Astrocyte (in vitro differentiated cells and primary cell): Measurements from ENCODE around the gene NRROS. TPM values are rescaled to one million over a fixed set of nuclear protein-coding genes. Genes with fewer than 3 reads are reported as not detected.

Experiments
- DNase-seq: peaks from one replicate; pipeline ENCODE4 v3.0.0-alpha.2; 2010; ENCODE audit warnings: low read depth
- FAIRE-seq: peaks from 2 replicates; lab custom pipeline; 2011; peaks lifted over from hg19 to GRCh38; lab: Jason Lieb, UNC
- H2AFZ ChIP-seq: 2 replicates; pipeline ENCODE4 v1.6.0; 2012; ENCODE audit warnings: low read depth, low read length, inconsistent platforms
- H3K27ac ChIP-seq: 2 replicates; pipeline ENCODE4 v1.5.1; 2011; ENCODE audit warnings: low read depth, low read length, inconsistent platforms
- H3K27me3 ChIP-seq: 2 replicates; pipeline ENCODE4 v1.6.0; 2011; ENCODE audit warnings: low read length, inconsistent platforms; ENCODE audit not compliant: insufficient read depth
- H3K36me3 ChIP-seq: 2 replicates; pipeline ENCODE4 v1.5.1; 2011; ENCODE audit warnings: low read length, inconsistent platforms; ENCODE audit not compliant: insufficient read depth
- H3K4me1 ChIP-seq: 2 replicates; pipeline ENCODE4 v1.5.1; 2011; ENCODE audit warnings: low read length, inconsistent platforms; ENCODE audit not compliant: insufficient read depth
- H3K4me2 ChIP-seq: 2 replicates; pipeline ENCODE4 v1.6.0; 2012; ENCODE audit warnings: low read length, inconsistent platforms
- H3K4me3 ChIP-seq: 2 replicates; pipeline ENCODE4 v1.5.1; 2011; ENCODE audit warnings: low read depth, mild to moderate bottlenecking, low read length, inconsistent platforms; ENCODE audit not compliant: insufficient read depth
- H3K79me2 ChIP-seq: 2 replicates; pipeline ENCODE4 v1.6.0; 2012; ENCODE audit warnings: mild to moderate bottlenecking, low read length, inconsistent platforms; ENCODE audit not compliant: insufficient read depth
- H3K9ac ChIP-seq: 2 replicates; pipeline ENCODE4 v1.6.0; 2012; ENCODE audit warnings: mild to moderate bottlenecking, low read length, inconsistent platforms
- H3K9me3 ChIP-seq: 2 replicates; pipeline ENCODE4 v1.5.1; 2012; ENCODE audit warnings: low read depth, mild to moderate bottlenecking, low read length, inconsistent platforms; ENCODE audit not compliant: insufficient read depth
- H4K20me1 ChIP-seq: 2 replicates; pipeline ENCODE4 v1.6.0; 2012; ENCODE audit warnings: low read length, inconsistent platforms; ENCODE audit not compliant: insufficient read depth
- H3K27ac Mint-ChIP-seq: one replicate; pipeline ENCODE4 v1.8.0; 2021; ENCODE audit warnings: mild to moderate bottlenecking, mixed read lengths; ENCODE audit not compliant: unreplicated experiment
- H3K27me3 Mint-ChIP-seq: one replicate; pipeline ENCODE4 v1.8.0; 2021; ENCODE audit warnings: low read depth, mixed read lengths; ENCODE audit not compliant: unreplicated experiment
- H3K36me3 Mint-ChIP-seq: one replicate; pipeline ENCODE4 v1.8.0; 2021; ENCODE audit warnings: low read depth, mixed read lengths; ENCODE audit not compliant: unreplicated experiment
- H3K4me1 Mint-ChIP-seq: one replicate; pipeline ENCODE4 v1.8.0; 2021; ENCODE audit warnings: low read depth, mixed read lengths; ENCODE audit not compliant: unreplicated experiment
- H3K4me3 Mint-ChIP-seq: one replicate; pipeline ENCODE4 v1.8.0; 2021; ENCODE audit warnings: mild to moderate bottlenecking, moderate library complexity, mixed read lengths; ENCODE audit not compliant: unreplicated experiment
- H3K9me3 Mint-ChIP-seq: one replicate; pipeline ENCODE4 v1.8.0; 2021; ENCODE audit warnings: mild to moderate bottlenecking, mixed read lengths; ENCODE audit not compliant: unreplicated experiment
- CTCF ChIP-seq: IDR thresholded peaks from 2 replicates; pipeline ENCODE4 v1.5.1; 2011; ENCODE audit warnings: low read depth, mild to moderate bottlenecking, inconsistent platforms, low read length, moderate library complexity; ENCODE audit not compliant: insufficient read depth
- EZH2 ChIP-seq: IDR thresholded peaks from 2 replicates; pipeline ENCODE4 v1.6.1; 2012; ENCODE audit warnings: mild to moderate bottlenecking, low read length, inconsistent platforms; ENCODE audit not compliant: insufficient read depth
- total RNA-seq: library from RNA; stranded (reverse); gene quantifications from 2 replicates; pipeline ENCODE4 v1.2.1, GENCODE V29; 2021

Gene NRROS
- total RNA-seq, 1 donor from 2014 or later = not detected

- Mint-ChIP-seq H3K27ac (no peak overlapping the region), H3K27me3 (no peaks in the 10 kb centered on the region), H3K9me3 (no peaks in the 10 kb centered on the region), H3K4me3 (no peak overlapping the region), H3K36me3 (no peaks in the 10 kb centered on the region), H3K4me1 (peaks cover 14% of the 10 kb centered on the region)
- Histone ChIP-seq H3K36me3 (no peaks in the 10 kb centered on the region), H2AFZ (no peak overlapping the region), H3K9me3 (no peaks in the 10 kb centered on the region), H3K27me3 (no peaks in the 10 kb centered on the region), H3K4me3 (no peak overlapping the region), H3K4me1 (no peaks in the 10 kb centered on the region), H4K20me1 (no peaks in the 10 kb centered on the region), H3K79me2 (no peaks in the 10 kb centered on the region), H3K9ac (no peak overlapping the region), H3K4me2 (no peak overlapping the region), H3K27ac (no peak overlapping the region)
- TF ChIP-seq CTCF (no peak), EZH2 (no peak)
- FAIRE-seq (no peak), DNase-seq (no peak)
Observed at GRCh38 chr3:196661400-196661799, 21.9 kb downstream of the NRROS start.

GRCh38 chr3:196662033-196662432, 22.5 kb downstream of the NRROS start:
- H3K27ac ChIP-seq = no peak overlapping the region
- no peaks in the 10 kb centered on the region for H3K4me1 ChIP-seq
- H3K9me3 Mint-ChIP-seq = no peaks in the 10 kb centered on the region
- H4K20me1 ChIP-seq = no peaks in the 10 kb centered on the region
- H3K4me2 ChIP-seq = no peak overlapping the region
- H3K36me3 Mint-ChIP-seq = no peaks in the 10 kb centered on the region
- FAIRE-seq (no peak), DNase-seq (no peak)
- TF ChIP-seq CTCF (no peak), EZH2 (no peak)
- H3K9me3 ChIP-seq = no peaks in the 10 kb centered on the region
- H3K36me3 ChIP-seq = no peaks in the 10 kb centered on the region
- no peak overlapping the region for H3K4me3 Mint-ChIP-seq
- H3K27me3 Mint-ChIP-seq = no peaks in the 10 kb centered on the region
- H3K27ac Mint-ChIP-seq = no peak overlapping the region
- no peaks in the 10 kb centered on the region for H3K27me3 ChIP-seq
- no peak overlapping the region for H3K9ac ChIP-seq
- no peaks in the 10 kb centered on the region for H3K79me2 ChIP-seq
- H3K4me1 Mint-ChIP-seq = peaks cover 14% of the 10 kb centered on the region
- H3K4me3 ChIP-seq = no peak overlapping the region
- H2AFZ ChIP-seq = no peak overlapping the region

GRCh38 chr3:196662711-196663571, 23.4 kb downstream of the NRROS start:
- Mint-ChIP-seq H3K4me1 (peaks cover 14% of the 10 kb centered on the region), H3K27me3 (no peaks in the 10 kb centered on the region), H3K9me3 (no peaks in the 10 kb centered on the region), H3K36me3 (no peaks in the 10 kb centered on the region), H3K4me3 (no peak overlapping the region), H3K27ac (peak overlapping the region; percentile 26)
- H3K4me3 ChIP-seq = no peak overlapping the region
- H2AFZ ChIP-seq = no peak overlapping the region
- peak overlapping the region; percentile 7 for H3K4me2 ChIP-seq
- FAIRE-seq = no peak
- DNase-seq = peak; percentile 30
- H3K27me3 ChIP-seq = peaks cover 4% of the 10 kb centered on the region
- no peak overlapping the region for H3K9ac ChIP-seq
- H3K27ac ChIP-seq = no peak overlapping the region
- no peaks in the 10 kb centered on the region for H3K9me3 ChIP-seq
- H3K79me2 ChIP-seq = no peaks in the 10 kb centered on the region
- H4K20me1 ChIP-seq = no peaks in the 10 kb centered on the region
- H3K4me1 ChIP-seq = no peaks in the 10 kb centered on the region
- TF ChIP-seq CTCF (no peak), EZH2 (no peak)
- no peaks in the 10 kb centered on the region for H3K36me3 ChIP-seq
